Activated CD8-positive, alpha-beta T cell treated with anti-CD3 and anti-CD28 coated beads, Interleukin-2, amount 10 ng/mL, durations not matched to agents 7 days and 5 days (primary cell): ENCODE results near the gene SCAMP2. TPM values are rescaled to one million over a fixed set of nuclear protein-coding genes. Genes with fewer than 3 reads are reported as not detected.
A peak's percentile ranks its signal among the peaks of the same experiment; 100 is the strongest.

Experiments used
- ATAC-seq: fragments of 150-1000 bp; cut with Tn5 transposase; one replicate; pipeline ENCODE4 v1.10.0; 2021; ENCODE audit warnings: moderate library complexity
- CTCF ChIA-PET: fragments of 350-600 bp; sonication (Branson Sonifier 250); formaldehyde crosslinking; loops from one replicate; lab custom pipeline; 2021; ENCODE audit warnings: antibody characterized with exemption; lab: Charles Lee
- POLR2A ChIA-PET: fragments of 350-600 bp; sonication (Branson Sonifier 250); formaldehyde crosslinking; loops from one replicate; lab custom pipeline; 2021; ENCODE audit warnings: antibody characterized with exemption; lab: Charles Lee
- DNase-seq: peaks from one replicate; pipeline ENCODE4 v3.0.0-alpha.2; 2020
- H3K27ac Mint-ChIP-seq: one replicate; pipeline ENCODE4 v1.8.0; 2021; ENCODE audit warnings: mild to moderate bottlenecking, mixed read lengths
- H3K27me3 Mint-ChIP-seq: one replicate; pipeline ENCODE4 v1.8.0; 2021; ENCODE audit warnings: low read depth, mixed read lengths
- H3K36me3 Mint-ChIP-seq: one replicate; pipeline ENCODE4 v1.8.0; 2021; ENCODE audit warnings: low read depth, mixed read lengths
- H3K4me1 Mint-ChIP-seq: one replicate; pipeline ENCODE4 v1.8.0; 2021; ENCODE audit warnings: low read depth, mixed read lengths
- H3K4me3 Mint-ChIP-seq: one replicate; pipeline ENCODE4 v1.8.0; 2021; ENCODE audit warnings: mild to moderate bottlenecking, mixed read lengths
- H3K9me3 Mint-ChIP-seq: one replicate; pipeline ENCODE4 v1.8.0; 2022; ENCODE audit warnings: mixed read lengths; ENCODE audit not compliant: insufficient read depth
- total RNA-seq, 2 experiments: library from RNA; stranded (reverse); gene quantifications; one replicate each; pipeline ENCODE4 v1.2.3, GENCODE V29; 2021

The SCAMP2 gene
- total RNA-seq, 2 experiments from 2014 or later: 96.9 to 105 TPM

DNA sequence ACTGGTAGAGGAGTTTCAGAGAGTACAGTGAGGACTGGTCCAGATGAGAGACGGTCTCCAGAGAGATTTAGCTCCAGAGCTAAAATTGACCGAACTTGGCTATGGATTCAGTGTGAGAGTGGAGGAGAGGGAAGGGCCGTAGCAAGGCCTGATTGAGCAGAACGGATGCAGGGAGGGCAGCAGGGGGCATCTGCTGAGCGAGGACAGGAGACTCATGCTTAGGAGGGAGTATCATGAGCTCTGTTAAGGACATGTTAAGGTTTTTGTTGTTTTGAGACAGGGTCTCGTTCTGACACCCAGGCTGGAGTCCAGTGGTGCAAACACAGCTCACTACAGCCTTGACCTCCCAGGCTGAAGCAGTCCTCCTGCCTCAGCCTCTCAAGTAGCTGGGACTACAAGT, 68.2 kb downstream of the SCAMP2 start:
- ATAC-seq (no peak), DNase-seq (no peak)
- H3K4me1 Mint-ChIP-seq: peaks cover 33% of the 10 kb centered on the region
- ChIA-PET CTCF (interaction anchor here (0.8 to 7.2 kb wide), 5 partner anchors 11 to 33 kb away, joined by 3 to 27 read pairs (median 7); no protein-coding TSS in a partner anchor), POLR2A (interaction anchor here (1.0 to 1.2 kb wide), 4 partner anchors 12 to 28 kb away, joined by 3 to 4 read pairs (median 4); no protein-coding TSS in a partner anchor)
- peak overlapping the region; percentile 61 for H3K27ac Mint-ChIP-seq
- peaks cover 45% of the 10 kb centered on the region for H3K36me3 Mint-ChIP-seq
- H3K27me3 Mint-ChIP-seq: peaks cover 5% of the 10 kb centered on the region
- no peak overlapping the region for H3K4me3 Mint-ChIP-seq
- H3K9me3 Mint-ChIP-seq: no peaks in the 10 kb centered on the region

DNA sequence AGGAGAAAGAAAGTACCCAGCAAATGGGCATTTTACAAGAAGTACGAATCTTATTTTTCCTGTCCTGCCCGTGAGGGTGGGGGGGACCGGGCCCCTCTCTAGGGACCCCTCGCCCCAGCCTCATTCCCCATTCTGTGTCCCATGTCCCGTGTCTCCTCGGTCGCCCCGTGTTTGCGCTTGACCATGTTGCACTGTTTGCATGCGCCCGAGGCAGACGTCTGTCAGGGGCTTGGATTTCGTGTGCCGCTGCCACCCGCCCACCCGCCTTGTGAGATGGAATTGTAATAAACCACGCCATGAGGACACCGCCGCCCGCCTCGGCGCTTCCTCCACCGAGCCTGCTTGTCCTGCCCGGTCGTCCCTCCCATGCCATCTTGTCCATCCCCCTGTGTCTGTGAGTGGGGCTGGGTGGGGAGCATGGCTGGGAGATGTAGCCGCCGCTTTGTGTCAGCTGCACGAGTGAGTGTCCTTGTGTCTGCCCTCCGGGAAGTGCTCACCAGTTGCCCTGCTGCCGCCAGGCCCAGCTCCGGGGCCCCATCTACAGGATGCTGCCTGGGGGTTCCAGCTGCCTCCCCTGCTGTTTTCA, 70.2 kb downstream of the SCAMP2 start:
- Mint-ChIP-seq H3K27ac (no peak overlapping the region), H3K36me3 (peaks cover 62% of the 10 kb centered on the region), H3K27me3 (no peaks in the 10 kb centered on the region), H3K9me3 (no peaks in the 10 kb centered on the region), H3K4me1 (peaks cover 52% of the 10 kb centered on the region), H3K4me3 (no peak overlapping the region)
- no peak for DNase-seq
- ChIA-PET POLR2A (no interaction called here), CTCF (interaction anchor here (7.2 kb wide), 1 partner anchor 9 kb away, joined by 27 read pairs; no protein-coding TSS in a partner anchor)
- ATAC-seq: no peak

DNA sequence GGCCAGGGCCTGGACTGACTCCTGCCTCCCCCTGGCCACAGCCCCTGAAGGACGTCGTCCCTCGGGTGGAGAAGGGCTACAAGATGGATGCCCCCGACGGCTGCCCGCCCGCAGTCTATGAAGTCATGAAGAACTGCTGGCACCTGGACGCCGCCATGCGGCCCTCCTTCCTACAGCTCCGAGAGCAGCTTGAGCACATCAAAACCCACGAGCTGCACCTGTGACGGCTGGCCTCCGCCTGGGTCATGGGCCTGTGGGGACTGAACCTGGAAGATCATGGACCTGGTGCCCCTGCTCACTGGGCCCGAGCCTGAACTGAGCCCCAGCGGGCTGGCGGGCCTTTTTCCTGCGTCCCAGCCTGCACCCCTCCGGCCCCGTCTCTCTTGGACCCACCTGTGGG, 70.9 kb downstream of the SCAMP2 start:
- Mint-ChIP-seq H3K36me3 (peaks cover 69% of the 10 kb centered on the region), H3K4me3 (no peak overlapping the region), H3K27ac (no peak overlapping the region), H3K27me3 (no peaks in the 10 kb centered on the region), H3K9me3 (no peaks in the 10 kb centered on the region), H3K4me1 (peaks cover 55% of the 10 kb centered on the region)
- no peak for DNase-seq
- no peak for ATAC-seq
- POLR2A ChIA-PET: interaction anchor here (20.1 kb wide), 1 partner anchor 24 kb away, joined by 670 read pairs; the partner anchor contains the start of gene CSK
- CTCF ChIA-PET: interaction anchor here (1.0 to 7.2 kb wide), 2 partner anchors 9 to 15 kb away, joined by 3 to 27 read pairs; no protein-coding TSS in a partner anchor

DNA sequence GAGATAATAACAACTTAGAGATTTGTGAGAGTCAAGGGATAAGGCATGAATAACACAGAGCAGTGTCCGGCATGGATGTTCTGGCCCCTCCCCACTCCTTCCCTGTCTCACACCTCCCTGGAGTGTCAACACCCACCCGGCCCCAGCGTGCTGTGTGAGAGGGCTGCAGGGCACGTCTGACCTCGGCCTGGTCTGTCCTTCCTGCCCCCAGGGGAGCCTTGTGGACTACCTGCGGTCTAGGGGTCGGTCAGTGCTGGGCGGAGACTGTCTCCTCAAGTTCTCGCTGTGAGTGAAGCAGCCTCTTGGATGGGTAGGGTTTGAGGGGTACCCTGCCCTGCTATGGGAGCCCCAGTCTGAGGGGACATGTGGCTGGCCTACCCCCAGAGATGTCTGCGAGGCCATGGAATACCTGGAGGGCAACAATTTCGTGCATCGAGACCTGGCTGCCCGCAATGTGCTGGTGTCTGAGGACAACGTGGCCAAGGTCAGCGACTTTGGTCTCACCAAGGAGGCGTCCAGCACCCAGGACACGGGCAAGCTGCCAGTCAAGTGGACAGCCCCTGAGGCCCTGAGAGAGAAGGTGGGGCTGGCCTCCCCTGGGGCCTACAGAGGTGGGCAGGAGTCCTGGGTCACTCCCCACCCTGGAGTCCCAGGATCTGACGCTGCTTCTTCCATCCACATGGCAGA, 71.7 kb downstream of the SCAMP2 start:
- DNase-seq: no peak
- no peak overlapping the region for H3K4me3 Mint-ChIP-seq
- peaks cover 52% of the 10 kb centered on the region for H3K4me1 Mint-ChIP-seq
- no peak overlapping the region for H3K27ac Mint-ChIP-seq
- H3K9me3 Mint-ChIP-seq: no peaks in the 10 kb centered on the region
- peaks cover 70% of the 10 kb centered on the region for H3K36me3 Mint-ChIP-seq
- ATAC-seq: no peak
- no peaks in the 10 kb centered on the region for H3K27me3 Mint-ChIP-seq
- POLR2A ChIA-PET: interaction anchor here (20.1 kb wide), 1 partner anchor 23 kb away, joined by 670 read pairs; the partner anchor contains the start of gene CSK
- CTCF ChIA-PET: interaction anchor here (1.0 to 25.5 kb wide), 7 partner anchors 8 to 184 kb away, joined by 3 to 1683 read pairs (median 5); partner anchors contain the start of gene CSK

DNA sequence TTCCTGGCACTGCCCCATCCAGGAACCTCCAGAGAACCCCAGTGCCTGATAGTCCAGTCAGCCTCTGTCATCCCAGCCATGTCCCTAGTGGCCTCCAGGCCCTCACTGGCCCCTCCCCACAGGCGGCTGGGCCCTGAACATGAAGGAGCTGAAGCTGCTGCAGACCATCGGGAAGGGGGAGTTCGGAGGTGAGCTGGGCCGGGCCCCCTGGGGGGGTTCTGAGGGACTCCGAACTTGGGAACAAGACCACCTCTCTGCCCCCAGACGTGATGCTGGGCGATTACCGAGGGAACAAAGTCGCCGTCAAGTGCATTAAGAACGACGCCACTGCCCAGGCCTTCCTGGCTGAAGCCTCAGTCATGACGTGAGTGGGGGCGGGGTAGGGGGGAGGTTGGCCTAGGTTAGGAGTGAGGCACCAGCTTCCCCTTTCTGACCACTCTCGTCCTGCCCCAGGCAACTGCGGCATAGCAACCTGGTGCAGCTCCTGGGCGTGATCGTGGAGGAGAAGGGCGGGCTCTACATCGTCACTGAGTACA, 72.5 kb downstream of the SCAMP2 start:
- H3K4me1 Mint-ChIP-seq: peaks cover 53% of the 10 kb centered on the region
- ATAC-seq (no peak), DNase-seq (no peak)
- H3K27ac Mint-ChIP-seq: peak overlapping the region; percentile 81
- peaks cover 75% of the 10 kb centered on the region for H3K36me3 Mint-ChIP-seq
- ChIA-PET POLR2A (interaction anchor here (20.1 kb wide), 1 partner anchor 22 kb away, joined by 670 read pairs; the partner anchor contains the start of gene CSK), CTCF (interaction anchor here (0.7 to 25.5 kb wide), 11 partner anchors 18 to 187 kb away, joined by 3 to 1683 read pairs (median 3); partner anchors contain the start of gene CSK)
- no peak overlapping the region for H3K4me3 Mint-ChIP-seq
- no peaks in the 10 kb centered on the region for H3K27me3 Mint-ChIP-seq
- no peaks in the 10 kb centered on the region for H3K9me3 Mint-ChIP-seq

GRCh38 chr15:74799856-74800558, 73.2 kb downstream of the SCAMP2 start:
- H3K4me3 Mint-ChIP-seq: no peak overlapping the region
- H3K4me1 Mint-ChIP-seq: peaks cover 58% of the 10 kb centered on the region
- POLR2A ChIA-PET: interaction anchor here (0.6 to 20.1 kb wide), 2 partner anchors 21 to 130 kb away, joined by 3 to 670 read pairs; partner anchors contain the start of gene CSK

DNA sequence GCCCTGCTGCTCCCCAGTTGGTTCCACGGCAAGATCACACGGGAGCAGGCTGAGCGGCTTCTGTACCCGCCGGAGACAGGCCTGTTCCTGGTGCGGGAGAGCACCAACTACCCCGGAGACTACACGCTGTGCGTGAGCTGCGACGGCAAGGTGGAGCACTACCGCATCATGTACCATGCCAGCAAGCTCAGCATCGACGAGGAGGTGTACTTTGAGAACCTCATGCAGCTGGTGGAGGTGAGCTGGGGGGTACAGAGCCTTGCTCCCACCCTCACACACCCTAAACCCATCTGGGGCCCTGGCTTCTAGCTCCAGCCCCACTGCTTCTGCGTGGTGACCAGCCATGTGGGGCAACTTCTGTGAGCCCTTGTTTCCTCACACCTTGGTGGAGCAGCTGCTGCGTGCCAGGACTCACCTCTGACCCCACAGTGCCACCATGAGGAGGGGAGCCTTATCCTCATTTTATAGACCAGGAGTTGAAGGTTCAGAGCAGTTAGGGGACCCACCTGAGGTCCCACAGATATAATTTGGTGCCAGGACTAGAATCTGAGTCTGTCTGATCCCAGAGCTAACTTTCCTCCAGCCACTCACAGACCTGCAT, 73.8 kb downstream of the SCAMP2 start:
- no peak for ATAC-seq

More at GRCh38 chr15:74799856-74800558, 73.2 kb downstream of the SCAMP2 start:
- no peaks in the 10 kb centered on the region for H3K27me3 Mint-ChIP-seq
- H3K36me3 Mint-ChIP-seq: peaks cover 79% of the 10 kb centered on the region
- DNase-seq: peak; percentile 90
- peak; percentile 91 for ATAC-seq
- CTCF ChIA-PET: interaction anchor here (0.7 to 25.5 kb wide), 19 partner anchors 8 to 186 kb away, joined by 3 to 1683 read pairs (median 3); partner anchors contain the start of gene CSK
- H3K9me3 Mint-ChIP-seq: no peaks in the 10 kb centered on the region
- H3K27ac Mint-ChIP-seq: peak overlapping the region; percentile 81

DNA sequence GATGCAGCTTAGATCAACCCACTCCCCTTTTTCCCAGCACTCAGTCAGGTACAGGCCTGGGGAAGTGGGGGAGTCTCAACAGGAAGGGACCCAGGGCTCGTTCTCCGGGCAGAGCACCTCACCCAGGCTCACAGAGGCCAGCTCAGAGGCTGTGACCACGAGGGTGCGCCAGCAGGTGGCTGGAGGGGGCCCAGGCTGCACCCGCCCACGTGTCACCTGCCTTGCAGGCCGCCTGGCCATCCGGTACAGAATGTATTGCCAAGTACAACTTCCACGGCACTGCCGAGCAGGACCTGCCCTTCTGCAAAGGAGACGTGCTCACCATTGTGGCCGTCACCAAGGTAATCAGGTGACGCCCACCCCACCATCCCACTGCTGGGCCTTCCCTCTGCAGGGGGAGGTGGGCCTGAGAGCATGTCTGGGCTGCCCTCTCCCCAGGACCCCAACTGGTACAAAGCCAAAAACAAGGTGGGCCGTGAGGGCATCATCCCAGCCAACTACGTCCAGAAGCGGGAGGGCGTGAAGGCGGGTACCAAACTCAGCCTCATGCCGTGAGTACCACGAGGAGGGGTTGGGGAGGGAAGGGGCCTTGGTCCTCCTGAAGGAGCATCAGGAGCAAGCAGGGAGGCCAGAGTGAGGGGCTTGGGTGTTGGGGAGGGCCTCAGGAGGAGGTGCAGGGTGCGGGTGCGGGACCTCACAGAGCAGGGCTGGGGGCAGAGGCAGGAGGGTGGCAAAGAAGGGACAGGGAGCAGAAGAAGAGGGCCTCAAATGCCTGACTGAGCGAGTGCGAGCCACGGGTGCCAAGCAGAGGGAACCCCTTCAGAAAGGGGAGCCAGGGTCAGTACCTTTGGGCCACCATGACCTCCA, 74.5 kb downstream of the SCAMP2 start:
- POLR2A ChIA-PET: interaction anchor here (0.6 to 20.1 kb wide), 2 partner anchors 20 to 182 kb away, joined by 4 to 670 read pairs; partner anchors contain the start of gene CSK
- Mint-ChIP-seq H3K4me3 (peak overlapping the region; percentile 28), H3K27me3 (no peaks in the 10 kb centered on the region), H3K4me1 (peaks cover 63% of the 10 kb centered on the region), H3K27ac (peak overlapping the region; percentile 81), H3K36me3 (peaks cover 72% of the 10 kb centered on the region), H3K9me3 (no peaks in the 10 kb centered on the region)
- CTCF ChIA-PET: interaction anchor here (0.5 to 25.5 kb wide), 9 partner anchors 12 to 166 kb away, joined by 3 to 1683 read pairs (median 4); partner anchors contain the start of gene CSK
- DNase-seq: no peak
- no peak for ATAC-seq

More for the DNA sequence above, 73.8 kb downstream of the SCAMP2 start:
- Mint-ChIP-seq H3K27me3 (no peaks in the 10 kb centered on the region), H3K9me3 (no peaks in the 10 kb centered on the region), H3K4me3 (no peak overlapping the region), H3K4me1 (peaks cover 62% of the 10 kb centered on the region), H3K36me3 (peaks cover 79% of the 10 kb centered on the region), H3K27ac (peak overlapping the region; percentile 81)
- ChIA-PET CTCF (interaction anchor here (0.7 to 25.5 kb wide), 14 partner anchors 9 to 186 kb away, joined by 3 to 1683 read pairs (median 4); partner anchors contain the start of gene CSK), POLR2A (interaction anchor here (0.6 to 20.1 kb wide), 3 partner anchors 21 to 183 kb away, joined by 3 to 670 read pairs (median 4); partner anchors contain the start of gene CSK)
- DNase-seq: peak; percentile 46

DNA sequence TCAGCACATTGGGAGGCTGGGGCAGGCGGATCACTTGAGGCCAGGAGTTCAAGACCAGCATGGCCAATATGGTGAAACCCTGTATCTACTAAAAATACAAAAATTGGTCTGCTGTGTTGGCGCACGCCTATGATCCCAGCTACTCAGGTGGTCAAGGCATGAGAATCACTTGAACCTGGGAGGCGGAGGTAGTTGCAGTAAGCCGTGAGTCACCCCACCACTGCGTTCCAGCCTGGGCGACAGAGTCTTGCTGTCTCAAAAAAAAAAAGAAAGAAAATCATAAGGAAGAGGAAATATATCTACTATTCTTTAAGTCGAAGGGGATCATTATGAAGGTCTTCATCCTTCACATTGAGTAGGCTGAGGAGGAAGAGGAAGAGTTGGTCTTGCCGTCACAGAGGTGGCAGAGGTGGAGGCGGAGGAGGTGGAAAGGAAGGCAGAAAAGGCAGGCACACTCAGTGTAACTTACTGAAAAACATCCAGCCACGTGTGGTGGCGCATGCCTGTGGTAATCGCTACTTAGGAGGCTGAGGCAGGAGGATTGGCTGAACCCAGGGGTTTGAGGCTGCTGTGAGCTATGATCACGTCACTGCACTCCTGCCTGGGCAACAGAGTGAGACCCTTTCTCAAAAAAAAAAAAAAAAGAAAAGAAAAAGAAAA, 77.1 kb downstream of the SCAMP2 start:
- ChIA-PET POLR2A (interaction anchor here (20.1 kb wide), 1 partner anchor 17 kb away, joined by 670 read pairs; the partner anchor contains the start of gene CSK), CTCF (interaction anchor here (1.3 to 25.5 kb wide), 4 partner anchors 17 to 163 kb away, joined by 3 to 1683 read pairs (median 4); partner anchors contain the start of gene CSK)
- Mint-ChIP-seq H3K4me3 (peak overlapping the region; percentile 27), H3K27me3 (no peaks in the 10 kb centered on the region), H3K36me3 (peaks cover 69% of the 10 kb centered on the region), H3K27ac (peak overlapping the region; percentile 86), H3K9me3 (no peaks in the 10 kb centered on the region), H3K4me1 (peaks cover 84% of the 10 kb centered on the region)
- peak; percentile 59 for DNase-seq
- ATAC-seq: peak; percentile 18
